HG03575 (cell line): ENCODE results near the gene CSHL1.

Experiments used
- ATAC-seq: cut with Tn5 transposase; IDR thresholded peaks from one replicate; pipeline ENCODE4 v1.9.1; 2021; ENCODE audit not compliant: unreplicated experiment, insufficient number of reproducible peaks, low FRiP score; ENCODE audit errors: extremely low read depth

Gene CSHL1

GRCh38 chr17:63941751-63942150, 30.7 kb upstream of the CSHL1 start:
- no peak for ATAC-seq

- no peak for ATAC-seq
Measured at GRCh38 chr17:63941162-63941561, 30.1 kb upstream of the CSHL1 start.

- no peak for ATAC-seq
Measured at GRCh38 chr17:63940584-63940983, 29.5 kb upstream of the CSHL1 start.

GRCh38 chr17:63939884-63940283, 28.8 kb upstream of the CSHL1 start:
- no peak for ATAC-seq

- ATAC-seq = no peak
Measured at GRCh38 chr17:63939401-63939800, 28.3 kb upstream of the CSHL1 start.

GRCh38 chr17:63937920-63938319, 26.9 kb upstream of the CSHL1 start:
- ATAC-seq = no peak

- no peak for ATAC-seq
Measured at GRCh38 chr17:63937319-63937718, 26.3 kb upstream of the CSHL1 start.

- ATAC-seq = no peak
Measured at GRCh38 chr17:63934183-63935112, 23.4 kb upstream of the CSHL1 start.

GRCh38 chr17:63933598-63933997, 22.5 kb upstream of the CSHL1 start:
- no peak for ATAC-seq

GRCh38 chr17:63932721-63933120, 21.7 kb upstream of the CSHL1 start:
- ATAC-seq = no peak

GRCh38 chr17:63931981-63932561, 21.0 kb upstream of the CSHL1 start, which contains the start of gene CD79B:
CD79B (minus strand) TSS chr17:63932331; CDS start chr17:63932261, 70 bp downstream.
- ATAC-seq = no peak

- ATAC-seq = no peak
Measured at GRCh38 chr17:63930951-63931575, 20.0 kb upstream of the CSHL1 start.

- no peak for ATAC-seq
Measured at GRCh38 chr17:63929860-63930766, 19.1 kb upstream of the CSHL1 start.

- no peak for ATAC-seq
Measured at GRCh38 chr17:63928966-63929695, 18.1 kb upstream of the CSHL1 start.

- ATAC-seq = no peak
Measured at GRCh38 chr17:63928172-63928666, 17.2 kb upstream of the CSHL1 start.

GRCh38 chr17:63927464-63928171, 16.6 kb upstream of the CSHL1 start:
- no peak for ATAC-seq

- no peak for ATAC-seq
Measured at GRCh38 chr17:63926164-63926563, 15.1 kb upstream of the CSHL1 start.

- ATAC-seq = no peak
Measured at GRCh38 chr17:63925615-63926014, 14.6 kb upstream of the CSHL1 start.
